ENCODE data around the gene FAM228B.
A peak's percentile ranks its signal among the peaks of the same experiment; 100 is the strongest.
"Not testable (repeated sequence)": the region's sequence is repeated elsewhere in the genome, so short reads cannot be mapped to it uniquely, and the experiment has no call there.

FAM228B gene

DNA sequence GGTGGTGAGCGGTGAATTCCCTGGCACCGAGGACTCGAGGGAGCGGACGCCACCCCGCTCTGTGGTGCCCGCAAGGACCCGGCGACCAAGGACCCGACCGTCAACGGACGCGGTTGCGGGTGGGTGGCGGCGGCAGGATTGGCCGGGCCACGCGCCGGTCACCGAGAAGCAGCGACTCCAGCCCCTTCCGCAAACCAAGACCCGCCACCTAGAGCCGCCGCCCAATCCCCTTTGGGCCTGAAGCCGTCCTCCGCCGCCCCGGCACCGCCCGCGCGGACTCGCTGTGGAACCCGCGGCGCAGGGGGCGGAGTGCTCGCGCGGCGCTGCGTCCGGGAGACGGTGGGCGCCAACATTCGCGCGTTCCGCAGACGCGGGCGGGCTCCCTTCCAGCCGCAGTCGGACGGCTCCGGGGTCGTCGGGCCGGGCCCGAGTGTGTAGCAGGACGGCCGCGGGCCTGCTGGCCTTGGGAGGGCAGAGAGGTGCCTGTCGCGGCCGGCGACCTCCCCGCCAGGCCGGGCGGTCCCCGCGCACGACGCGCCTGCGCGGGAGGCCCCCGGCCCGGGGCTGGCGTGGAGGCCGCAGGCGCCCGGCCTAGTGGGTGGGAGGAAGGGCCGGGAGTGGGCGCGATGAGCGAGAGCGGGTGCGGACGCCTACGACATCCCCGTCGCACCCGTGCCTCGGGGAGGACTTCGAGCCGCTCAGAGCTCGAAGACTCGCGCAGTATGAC, at the start of gene FAM228B, which contains the start of gene PFN4:
Gene FAM228B (plus strand): TSS at position 275 of the 727 bp plus-strand sequence. CDS start 893 bp downstream, outside the sequence.
Gene PFN4 (minus strand): TSS at position 140 of the 727 bp plus-strand sequence. CDS start 799 bp downstream, outside the sequence.
- DNase-seq = peak; percentile 76

GRCh38 chr2:24073816-24074215, 49.5 kb upstream of the FAM228B start:
- DNase-seq = no peak

DNA sequence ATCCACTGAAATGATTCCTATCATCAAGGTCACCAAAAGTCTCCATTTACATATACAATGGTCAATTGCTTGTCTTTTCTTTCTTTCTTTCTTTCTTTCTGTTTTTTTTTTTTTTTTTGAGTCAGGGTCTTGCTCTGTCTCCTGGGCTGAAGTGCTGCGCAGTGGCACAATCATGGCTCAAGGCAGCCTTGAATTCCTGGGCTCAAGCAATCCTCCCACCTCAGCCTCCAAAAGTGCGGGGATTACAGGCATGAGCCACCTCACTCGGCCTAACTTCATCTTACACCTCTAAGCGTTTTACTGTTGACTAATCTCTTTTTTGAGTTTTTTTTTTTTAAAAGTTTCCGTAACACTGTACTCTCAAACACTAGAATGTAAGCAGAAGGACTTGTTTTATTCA, 48.0 kb upstream of the FAM228B start:
- DNase-seq = no peak

GRCh38 chr2:24075915-24076848, 47.1 kb upstream of the FAM228B start, which contains the start of gene SF3B6:
Gene SF3B6 (minus strand): TSS chr2:24076326. CDS start chr2:24076229, 97 bp downstream.
- peak; percentile 97 for DNase-seq

DNA sequence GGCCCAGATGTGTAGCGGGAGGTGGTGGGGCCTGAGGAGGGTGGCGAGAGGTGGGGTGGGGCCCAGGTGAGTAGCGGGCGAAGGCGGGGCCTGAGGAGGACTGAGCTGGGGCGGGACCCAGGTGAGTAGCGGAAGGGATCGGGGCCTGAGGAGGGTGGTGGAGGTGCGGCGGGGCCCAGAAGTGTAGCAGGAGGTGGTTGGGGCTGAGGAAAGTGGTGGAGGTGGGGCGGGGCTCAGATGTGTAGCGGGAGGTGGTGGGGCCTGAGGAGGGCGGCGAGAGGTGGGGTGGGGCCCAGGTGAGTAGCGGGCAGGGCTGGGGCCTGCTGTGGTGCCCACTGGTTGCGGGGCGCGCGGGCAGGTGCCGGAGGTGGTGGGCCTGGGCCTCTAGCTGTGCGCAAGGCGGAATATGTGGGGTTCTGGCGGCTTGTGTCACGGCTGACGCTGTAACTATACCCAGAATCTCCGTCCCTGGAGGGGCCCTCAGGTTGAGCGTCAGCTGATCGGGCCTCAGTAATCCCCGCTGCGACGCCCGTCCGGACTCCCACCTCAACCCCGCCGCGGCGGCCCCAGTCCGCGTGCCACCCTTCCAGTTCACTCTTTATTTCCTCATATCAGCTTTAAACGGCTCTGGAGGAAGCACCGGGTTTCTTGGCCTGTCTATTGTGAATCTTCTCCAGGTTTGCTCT, 46.3 kb upstream of the FAM228B start:
- DNase-seq = no peak

GRCh38 chr2:24077535-24077877, 45.8 kb upstream of the FAM228B start:
- DNase-seq = no peak

DNA sequence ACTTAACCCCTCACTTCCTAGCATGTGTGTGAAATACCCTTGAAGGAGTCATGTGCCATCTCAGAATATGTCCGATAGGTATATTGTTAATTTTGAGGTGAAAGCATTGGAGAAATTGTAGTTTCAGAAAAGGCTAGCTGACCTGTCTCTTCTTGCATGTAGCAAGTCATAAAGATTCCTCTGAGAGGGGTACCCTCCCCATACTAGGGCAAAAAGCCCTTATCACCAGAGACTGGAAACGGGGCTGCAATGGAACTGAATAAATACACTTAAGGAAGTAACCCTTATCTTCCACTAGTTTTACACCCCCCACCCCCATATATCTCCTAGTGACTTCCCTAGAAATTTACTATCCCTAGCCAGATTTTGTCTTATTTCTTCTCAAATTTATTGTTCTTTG, 45.4 kb upstream of the FAM228B start:
- no peak for DNase-seq

DNA sequence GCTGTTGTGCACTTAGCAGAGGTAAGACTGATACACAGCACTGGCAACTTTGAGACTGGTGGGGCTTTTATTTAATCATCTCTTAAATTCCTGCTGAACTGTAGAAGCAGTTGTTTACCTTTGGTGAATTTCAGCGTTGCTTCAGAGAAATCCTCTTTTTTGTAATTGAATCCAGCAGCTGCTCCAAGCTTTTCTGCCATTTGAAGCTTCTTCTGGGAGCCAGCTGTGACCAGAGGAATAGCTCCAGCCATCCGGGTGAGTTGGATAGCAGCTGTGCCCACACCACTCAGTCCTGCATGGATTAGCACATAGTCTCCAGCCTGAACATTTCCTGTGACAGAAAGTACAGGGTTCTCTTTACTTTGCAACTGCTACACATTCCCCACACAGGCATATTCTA, 42.6 kb upstream of the FAM228B start:
- no peak for DNase-seq

- no peak for DNase-seq
Measured at GRCh38 chr2:24082787-24083566, 40.3 kb upstream of the FAM228B start.

GRCh38 chr2:24083567-24084385, 39.5 kb upstream of the FAM228B start:
- DNase-seq = peak; percentile 90

DNA sequence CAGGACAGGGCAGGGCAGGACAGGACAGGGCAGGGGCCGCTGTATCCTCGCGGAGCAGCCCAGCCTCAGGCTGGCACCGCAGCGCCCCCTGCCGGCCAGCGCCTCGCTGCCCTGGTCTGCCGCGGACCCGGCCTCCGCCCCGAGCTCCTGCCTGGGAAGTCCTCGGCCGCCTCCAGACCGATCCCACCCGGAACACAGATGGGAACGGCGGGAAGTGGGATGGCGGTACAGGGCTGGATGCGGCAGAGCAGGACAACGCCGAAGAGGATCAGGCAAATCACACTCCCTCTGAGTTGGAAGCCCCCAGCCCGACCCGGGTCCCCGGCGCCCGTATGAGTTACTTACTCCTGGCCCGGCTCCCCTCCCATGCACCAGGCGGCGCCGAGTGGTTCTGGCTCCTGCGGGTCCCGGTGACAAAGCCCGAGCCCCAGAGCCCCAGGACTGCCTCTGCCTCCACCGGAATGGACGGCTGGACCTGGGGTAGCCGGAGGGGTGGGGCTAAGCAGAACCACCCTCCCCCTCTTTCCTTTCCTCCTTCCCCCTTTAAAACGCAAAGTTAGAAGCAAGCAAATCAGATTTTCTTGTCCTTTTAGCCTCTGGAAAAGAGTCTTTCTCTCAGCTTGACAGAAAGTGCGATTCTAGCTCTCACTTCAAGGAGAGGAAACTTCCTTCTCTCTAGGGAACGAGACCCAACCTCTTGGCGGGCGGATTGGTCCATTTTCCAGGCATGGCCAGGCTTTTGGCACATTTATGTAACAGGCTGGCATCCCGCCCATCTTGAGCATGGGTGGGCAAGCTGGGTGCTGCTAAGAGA, 38.7 kb upstream of the FAM228B start, which contains the start of gene TP53I3:
Gene TP53I3 (minus strand): TSS at position 449 of the 814 bp plus-strand sequence. CDS start 508 bp downstream, outside the sequence.
- DNase-seq = peak; percentile 88

DNA sequence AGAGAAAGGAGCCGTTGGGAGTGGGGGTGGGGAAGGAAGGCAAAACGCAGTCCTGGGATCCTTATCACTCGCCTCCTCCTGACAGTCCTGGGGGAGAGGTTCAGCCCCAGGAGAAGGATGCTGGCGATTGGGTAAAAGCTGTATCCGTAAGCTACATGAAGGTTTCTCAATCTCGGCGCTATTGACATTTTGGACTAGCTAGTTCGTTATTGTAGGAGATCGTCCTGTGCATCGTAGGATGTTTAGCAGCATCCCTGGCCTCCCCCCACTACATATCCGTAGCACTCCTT, 38.1 kb upstream of the FAM228B start:
- peak; percentile 41 for DNase-seq

- DNase-seq = no peak
Measured at GRCh38 chr2:24086241-24086640, 37.0 kb upstream of the FAM228B start.

GRCh38 chr2:24087032-24087431, 36.2 kb upstream of the FAM228B start:
- DNase-seq = no peak

DNA sequence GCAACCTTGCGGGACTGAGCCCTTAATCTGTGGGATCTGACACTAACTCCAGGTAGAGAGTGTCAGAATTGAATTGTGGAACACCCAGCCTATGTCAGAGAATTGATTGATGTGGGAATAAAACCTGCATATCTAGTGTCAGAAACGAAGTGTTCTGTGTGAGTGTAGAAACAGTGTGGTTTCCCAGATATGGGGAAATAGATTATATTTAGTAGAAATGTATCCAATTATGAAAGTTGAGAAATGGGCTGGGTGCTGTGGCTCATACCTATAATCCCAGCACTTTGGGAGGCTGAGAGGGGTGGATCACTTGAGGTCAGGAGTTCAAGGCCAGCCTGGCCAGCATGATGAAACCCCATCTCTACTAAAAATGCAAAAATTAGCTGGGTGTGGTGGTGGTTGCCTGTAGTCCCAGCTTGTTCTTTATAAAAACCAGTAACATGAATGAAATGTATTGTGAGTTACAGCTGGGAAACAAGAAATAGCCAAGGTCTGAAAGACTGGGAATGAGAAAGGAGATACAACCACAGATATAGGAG, 34.4 kb upstream of the FAM228B start:
- DNase-seq = no peak

DNA sequence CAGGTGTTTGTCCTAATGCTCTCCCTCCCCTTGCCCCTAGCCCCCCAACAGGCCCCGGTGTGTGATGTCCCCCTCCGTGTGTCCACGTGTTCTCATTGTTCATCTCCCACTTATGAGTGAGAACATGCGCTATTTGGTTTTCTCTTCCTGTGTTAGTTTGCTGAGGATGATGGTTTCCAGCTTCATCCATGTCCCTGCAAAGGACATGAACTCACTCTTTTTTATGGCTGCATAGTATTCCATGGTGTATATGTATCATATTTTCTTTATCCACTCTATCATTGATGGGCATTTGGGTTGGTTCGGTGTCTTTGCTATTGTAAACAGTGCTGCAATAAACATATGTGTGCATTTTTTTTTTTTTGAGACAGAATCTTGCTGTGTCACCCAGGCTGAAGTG, 30.0 kb upstream of the FAM228B start:
- DNase-seq = not testable (repeated sequence)

DNA sequence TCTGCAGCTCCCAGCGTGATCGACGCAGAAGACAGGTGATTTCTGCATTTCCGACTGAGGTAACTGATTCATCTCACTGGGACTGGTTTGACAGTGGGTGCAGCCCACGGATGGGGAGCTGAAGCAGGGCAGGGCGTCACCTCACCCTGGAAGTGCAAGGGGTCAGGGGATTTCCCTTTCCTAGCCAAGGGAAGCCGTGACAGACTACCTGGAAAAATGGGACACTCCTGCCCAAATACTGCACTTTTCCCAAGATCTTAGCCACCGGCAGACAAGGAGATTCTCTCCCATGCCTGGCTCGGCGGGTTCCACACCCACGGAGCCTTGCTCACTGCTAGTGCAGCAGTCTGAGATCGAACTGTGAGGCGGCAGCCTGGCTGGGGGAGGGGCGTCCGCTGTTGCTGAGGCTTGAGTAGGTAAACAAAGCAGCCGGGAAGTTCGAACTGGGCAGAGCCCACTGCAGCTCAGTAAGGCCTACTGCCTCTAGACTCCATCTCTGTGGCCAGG, 28.0 kb upstream of the FAM228B start:
- not testable (repeated sequence) for DNase-seq

DNA sequence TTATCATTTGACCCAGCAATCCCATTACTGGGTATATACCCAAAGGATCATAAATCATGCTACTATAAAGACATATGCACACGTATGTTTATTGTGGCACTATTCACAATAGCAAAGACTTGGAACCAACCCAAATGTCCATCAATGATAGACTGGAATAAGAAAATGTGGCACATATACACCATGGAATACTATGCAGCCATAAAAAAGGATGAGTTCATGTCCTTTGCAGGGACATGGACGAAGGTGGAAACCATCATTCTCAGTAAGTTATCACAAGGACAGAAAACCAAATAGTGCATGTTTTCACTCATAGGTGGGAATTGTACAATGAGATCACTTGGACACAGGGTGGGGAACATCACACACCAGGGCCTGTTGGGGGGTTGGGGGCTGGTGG, 22.5 kb upstream of the FAM228B start:
- not testable (repeated sequence) for DNase-seq

GRCh38 chr2:24101992-24102391, 21.3 kb upstream of the FAM228B start:
- DNase-seq = no peak

GRCh38 chr2:24102677-24103076, 20.6 kb upstream of the FAM228B start:
- no peak for DNase-seq

Data from HCEC 1CT (cell line).